ENCODE data around the gene PRKCE.

PRKCE gene

DNA sequence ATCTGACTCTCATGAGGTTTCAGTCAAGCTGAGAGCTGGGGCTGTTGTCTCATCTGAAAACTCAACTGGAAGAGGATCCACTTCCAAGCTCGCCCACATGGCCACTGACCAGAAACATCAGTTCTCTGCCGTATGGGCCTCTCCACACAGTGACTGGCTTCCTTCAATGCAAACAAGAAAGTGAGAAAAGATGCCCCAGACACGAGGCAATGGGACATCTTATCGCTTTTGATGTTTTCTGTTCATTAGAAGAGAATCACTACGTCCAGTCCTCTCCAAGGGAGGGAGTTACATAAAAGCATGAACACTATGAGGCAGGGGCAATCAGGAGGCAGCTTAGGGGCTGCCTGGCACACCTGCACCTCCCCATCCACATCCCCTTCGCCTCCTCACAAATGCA, 338.7 kb downstream of the PRKCE start:
- no peak overlapping the region for H3K27ac ChIP-seq
- no peak for DNase-seq (ENCODE audit: low read depth, low spot score)

DNA sequence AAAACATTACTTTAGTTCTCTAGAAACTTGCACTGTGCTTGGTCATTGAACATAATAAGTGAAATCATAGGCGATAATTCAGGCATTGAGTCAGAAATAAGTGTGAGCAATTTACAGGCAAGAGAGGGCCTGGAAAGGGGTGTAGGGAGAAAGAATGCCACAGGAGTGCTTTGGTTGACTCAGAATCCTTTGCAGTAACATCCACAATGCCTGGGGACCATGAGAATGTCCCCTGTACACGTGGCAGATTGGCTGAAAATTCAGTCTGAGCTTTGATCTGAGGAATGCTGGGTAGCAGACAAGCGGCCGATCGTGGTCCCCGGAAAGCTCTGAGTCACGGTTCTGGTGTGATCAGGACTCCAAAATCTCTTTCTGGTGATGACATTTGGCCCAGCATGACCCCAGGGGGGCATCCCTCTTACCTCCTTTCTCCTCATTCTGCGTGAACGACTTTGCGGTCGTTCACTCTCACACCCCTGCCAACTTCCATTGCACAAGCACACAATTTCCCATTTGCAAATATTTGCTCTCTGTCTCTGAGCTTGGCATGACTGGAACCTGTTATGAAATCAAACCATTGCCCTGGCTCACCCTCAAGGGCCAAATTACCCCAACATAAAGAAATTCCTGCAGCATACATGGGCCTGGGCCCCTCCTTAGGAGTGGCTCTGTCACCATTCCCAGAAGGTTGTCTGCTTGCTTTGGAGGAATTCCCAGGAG, 340.7 kb downstream of the PRKCE start:
- peak; percentile 29 for DNase-seq (ENCODE audit: low read depth, low spot score)
- peak overlapping the region; percentile 69 for H3K27ac ChIP-seq

DNA sequence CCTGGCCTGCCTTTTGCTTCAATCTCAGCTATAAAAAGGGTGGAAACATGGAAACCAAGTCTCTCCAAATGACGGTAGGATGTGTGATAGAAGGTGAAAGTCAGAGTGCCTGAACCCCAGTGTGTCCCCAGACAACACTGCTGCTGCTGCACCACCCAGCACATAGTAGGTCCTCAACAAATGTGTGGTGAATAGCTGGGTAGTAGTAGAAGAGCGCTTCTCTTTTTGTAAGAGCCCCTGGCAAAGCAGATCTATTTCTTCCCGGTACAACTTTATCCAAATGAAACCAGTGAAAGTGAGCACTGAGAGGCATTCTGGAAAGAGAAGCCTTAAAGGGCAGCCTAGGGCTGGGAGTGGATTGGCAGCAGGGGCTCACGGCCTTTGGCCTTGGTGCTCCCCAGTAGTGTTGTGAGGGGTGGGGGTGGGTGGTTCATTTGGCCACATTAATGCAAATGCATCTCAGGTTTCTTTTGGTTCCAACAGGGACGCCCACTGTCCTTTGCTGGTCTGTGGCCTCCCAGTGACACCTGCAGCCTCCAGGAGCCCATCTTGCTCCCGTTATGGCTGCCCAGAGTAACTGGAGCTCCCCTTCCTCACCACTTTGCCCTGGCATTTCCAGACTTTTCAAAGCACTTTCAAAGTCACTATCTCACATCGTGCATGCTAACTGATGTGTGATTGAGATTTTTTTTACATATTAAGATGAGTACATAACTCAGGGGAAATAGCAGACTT, 341.4 kb downstream of the PRKCE start:
- peak overlapping the region; percentile 69 for H3K27ac ChIP-seq
- no peak for DNase-seq (ENCODE audit: low read depth, low spot score)

DNA sequence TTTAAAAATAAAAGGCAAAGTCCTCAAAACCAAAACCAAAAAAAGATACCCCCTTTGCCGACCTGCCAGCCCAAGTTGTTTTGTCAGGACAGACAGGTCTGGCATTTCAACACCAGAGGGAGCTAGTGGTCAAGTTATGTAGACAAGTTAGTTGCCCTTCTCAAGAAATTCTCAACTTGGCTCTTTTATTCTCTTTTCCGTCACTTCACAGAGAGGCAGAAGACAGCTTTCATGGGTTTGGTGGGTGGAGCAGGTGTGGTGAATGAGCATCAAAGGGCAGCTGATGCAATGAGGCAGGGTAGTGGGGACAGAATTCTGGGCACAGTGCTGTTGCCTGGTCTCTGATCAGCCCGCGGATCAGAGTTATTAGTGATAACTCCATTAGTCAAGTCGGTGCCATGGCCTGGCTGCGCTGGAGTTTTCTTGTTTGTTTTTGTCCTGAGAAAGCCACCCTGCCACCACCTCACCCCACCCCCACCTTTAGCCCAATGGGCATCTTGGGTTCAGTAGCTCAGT, 342.1 kb downstream of the PRKCE start:
- DNase-seq (ENCODE audit: low read depth, low spot score): peak; percentile 18

DNA sequence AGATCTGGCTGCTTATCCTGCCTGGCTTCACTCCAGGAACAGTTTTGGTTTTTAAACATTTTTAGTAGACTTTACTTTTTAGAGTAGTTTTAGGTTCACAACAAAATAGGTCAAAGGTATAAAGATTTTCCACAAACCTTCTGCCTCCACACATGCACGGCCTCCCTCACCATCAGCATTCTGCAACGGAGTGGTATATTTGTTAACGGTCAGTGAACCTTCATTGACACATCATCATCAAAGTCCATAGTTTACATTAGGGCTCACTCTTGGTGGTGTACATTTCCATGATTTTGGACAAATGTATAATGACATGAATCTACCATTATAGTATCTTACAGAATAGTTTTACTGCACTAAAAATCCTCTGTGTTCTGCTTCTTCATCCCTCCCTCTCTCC, 342.6 kb downstream of the PRKCE start:
- no peak for DNase-seq (ENCODE audit: low read depth, low spot score)
- H3K27ac ChIP-seq: no peak overlapping the region

More for the DNA sequence above, 342.1 kb downstream of the PRKCE start:
- H3K27ac ChIP-seq: no peak overlapping the region

DNA sequence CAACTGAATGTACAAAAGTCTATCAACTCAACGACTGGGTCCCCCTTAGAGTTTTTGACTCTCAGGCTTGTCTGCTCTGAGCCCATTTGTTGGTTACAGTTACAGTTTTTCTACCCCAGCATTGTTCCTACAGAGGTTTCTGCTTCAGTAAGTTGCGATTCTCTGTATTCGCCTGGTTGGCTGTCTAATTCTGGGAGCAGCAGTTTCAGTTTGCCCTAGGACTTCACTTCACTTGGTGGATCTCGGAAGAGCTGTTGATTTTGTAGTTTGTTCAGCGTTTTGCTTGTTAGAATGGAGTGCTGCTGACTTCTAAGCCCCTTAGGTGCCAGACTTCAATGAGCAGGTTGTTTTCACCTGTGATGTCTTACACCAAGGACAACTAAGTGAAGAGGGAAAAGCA, 349.2 kb downstream of the PRKCE start:
- DNase-seq (ENCODE audit: low read depth, low spot score): no peak
- H3K27ac ChIP-seq: no peak overlapping the region

DNA sequence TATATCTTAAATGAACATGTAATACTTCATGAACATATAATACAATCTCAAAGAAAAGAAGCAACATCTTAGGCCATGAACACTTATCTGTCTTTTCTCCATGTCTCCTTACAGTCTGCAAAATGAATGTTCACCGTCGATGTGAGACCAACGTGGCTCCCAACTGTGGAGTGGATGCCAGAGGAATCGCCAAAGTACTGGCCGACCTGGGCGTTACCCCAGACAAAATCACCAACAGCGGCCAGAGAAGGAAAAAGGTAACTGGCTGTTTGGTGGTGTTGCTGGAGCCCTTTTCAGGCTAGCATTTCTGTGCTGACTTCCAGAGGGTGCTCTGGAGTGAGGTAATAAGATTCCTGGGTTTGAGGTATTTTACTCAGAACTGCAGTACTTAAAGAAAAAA, 349.8 kb downstream of the PRKCE start:
- no peak for DNase-seq (ENCODE audit: low read depth, low spot score)
- H3K27ac ChIP-seq: no peak overlapping the region

DNA sequence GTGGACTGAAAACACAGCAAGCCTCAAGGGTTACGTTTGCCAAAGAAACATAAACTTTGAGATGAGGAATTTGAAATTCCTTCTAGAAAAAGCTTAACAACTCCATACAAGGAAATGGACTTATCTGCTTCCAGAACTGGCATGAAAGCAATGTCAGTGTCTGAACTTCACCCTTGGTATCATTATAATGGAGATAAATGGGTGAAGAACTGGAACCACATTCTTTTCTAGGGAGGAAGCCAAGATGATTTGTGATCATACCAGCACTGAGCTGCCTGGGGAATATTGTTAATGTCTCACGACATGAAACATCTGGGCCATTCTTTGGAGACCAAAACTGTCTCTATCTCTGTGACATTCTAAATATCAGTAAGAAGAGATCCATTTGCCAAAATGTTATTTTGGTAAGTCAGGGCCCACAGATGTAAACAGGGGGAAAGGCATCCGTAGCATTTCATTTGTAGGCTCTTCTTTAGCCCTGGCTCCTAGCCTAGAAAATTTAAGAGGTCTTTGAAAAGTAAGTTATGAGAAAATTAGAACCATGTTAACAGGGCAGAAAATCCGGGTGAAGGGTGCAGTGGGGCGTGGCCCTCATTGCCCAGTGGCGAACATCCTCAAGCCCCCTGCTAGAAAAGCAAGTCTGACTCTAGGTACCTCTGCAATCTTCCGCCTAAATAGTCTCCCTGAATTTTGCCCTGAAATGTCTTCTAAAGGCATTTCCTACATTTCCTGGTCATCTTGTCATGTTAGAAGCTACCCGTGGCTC, 350.4 kb downstream of the PRKCE start:
- no peak for DNase-seq (ENCODE audit: low read depth, low spot score)
- no peak overlapping the region for H3K27ac ChIP-seq

DNA sequence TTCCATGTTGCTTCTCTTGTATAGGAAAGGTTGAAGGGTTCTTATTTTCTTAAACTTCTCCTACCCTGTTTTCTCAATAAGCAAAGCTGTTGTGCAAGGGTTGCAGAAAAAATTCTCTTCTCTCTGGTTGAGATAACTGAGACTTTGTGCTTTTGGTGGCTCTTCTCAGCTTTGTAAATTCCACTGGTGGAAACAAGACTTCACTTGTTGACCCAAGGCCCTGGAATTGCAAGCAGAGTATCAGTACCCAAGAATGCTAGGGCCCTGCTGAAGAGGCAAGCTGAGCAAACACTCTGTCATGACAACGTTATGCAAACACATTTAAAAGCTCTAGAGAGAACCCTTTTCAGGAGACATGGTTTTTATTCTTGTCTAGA, 351.0 kb downstream of the PRKCE start:
- H3K27ac ChIP-seq: no peak overlapping the region
- no peak for DNase-seq (ENCODE audit: low read depth, low spot score)

DNA sequence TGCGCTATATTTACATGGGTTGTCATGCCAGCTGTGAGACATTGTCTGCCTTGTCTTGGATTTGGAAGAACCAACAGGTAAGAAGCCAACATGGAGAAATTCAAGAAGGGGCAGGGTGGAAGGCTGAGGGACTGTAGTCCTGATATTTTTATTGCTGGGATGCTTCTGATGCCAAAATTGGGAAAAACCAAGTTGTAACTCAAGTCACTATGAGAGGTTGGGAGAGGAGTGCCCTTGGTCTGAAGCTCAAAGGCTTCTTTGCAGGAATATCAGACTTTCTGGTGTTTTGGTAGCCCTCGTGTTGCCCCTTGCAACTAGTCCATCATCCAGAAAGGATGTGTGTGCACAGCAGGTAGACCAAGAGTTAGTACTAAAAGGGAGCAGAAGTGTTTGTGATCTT, 351.5 kb downstream of the PRKCE start:
- no peak overlapping the region for H3K27ac ChIP-seq
- DNase-seq (ENCODE audit: low read depth, low spot score): no peak

DNA sequence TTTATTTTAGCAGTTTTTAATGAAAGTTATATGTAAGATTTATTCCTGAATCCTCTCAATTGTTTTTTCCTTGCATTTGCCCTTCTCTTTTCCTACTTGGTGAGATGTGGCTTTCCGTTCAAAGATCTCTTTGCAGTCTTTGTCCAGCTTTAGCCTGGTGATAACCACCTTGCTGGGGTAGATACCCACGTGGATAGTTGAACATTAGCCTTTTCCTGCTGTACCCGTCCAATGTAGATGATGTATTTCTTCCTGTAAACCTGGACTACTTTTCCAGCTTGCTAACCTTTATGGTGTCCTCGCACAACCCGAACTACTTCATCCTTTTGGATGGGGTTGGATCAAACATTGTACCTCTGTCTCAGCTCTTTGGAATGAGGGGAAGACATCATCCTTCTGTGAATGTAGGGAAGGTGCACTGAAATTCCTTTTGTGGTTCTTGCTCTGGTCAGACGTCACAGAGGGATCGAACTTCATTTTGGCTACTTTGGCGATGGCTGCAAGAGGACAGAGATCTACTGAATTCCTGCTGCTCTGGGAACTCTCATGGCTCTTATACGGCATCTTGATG, 352.5 kb downstream of the PRKCE start:
- no peak for DNase-seq (ENCODE audit: low read depth, low spot score)
- no peak overlapping the region for H3K27ac ChIP-seq

DNA sequence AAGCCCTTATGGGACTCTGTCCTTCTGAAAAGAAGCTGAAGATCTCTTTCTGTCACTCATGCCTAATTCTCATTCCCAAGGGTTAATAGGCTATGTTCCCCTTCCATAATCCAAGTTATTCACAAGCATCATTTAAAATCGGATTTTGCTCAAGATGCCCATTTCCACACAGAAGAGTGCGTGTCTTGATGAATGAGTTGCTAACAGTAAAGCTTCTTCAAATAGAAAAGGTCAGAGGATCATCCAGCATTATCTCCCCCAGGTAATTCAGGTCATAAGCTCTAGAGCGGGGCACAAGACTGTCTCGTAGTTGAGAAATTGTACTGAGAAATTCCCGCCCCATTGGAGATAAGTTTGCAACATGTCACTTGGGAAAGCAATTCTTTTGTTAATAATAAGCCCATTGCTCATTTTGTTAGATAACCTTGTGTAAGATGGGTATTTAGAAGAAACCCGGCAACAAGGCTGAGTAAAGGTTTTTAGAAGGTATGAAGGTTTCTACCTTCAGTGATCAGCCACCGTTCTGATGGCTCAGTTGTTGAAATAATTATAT, 355.1 kb downstream of the PRKCE start:
- H3K27ac ChIP-seq: no peak overlapping the region
- DNase-seq (ENCODE audit: low read depth, low spot score): no peak

DNA sequence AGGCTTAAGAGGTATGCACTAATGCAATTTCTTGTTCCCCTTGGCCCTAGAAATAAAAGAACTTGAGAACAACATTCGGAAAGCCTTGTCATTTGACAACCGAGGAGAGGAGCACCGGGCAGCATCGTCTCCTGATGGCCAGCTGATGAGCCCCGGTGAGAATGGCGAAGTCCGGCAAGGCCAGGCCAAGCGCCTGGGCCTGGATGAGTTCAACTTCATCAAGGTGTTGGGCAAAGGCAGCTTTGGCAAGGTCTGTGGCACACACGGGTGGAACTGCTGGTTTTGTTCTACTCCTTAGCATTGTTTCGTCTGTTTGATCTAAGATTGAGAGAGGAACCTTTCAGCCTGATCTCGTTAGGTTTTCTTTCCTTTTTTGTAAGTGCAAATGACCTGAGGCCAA, 355.9 kb downstream of the PRKCE start:
- H3K27ac ChIP-seq: no peak overlapping the region
- no peak for DNase-seq (ENCODE audit: low read depth, low spot score)

DNA sequence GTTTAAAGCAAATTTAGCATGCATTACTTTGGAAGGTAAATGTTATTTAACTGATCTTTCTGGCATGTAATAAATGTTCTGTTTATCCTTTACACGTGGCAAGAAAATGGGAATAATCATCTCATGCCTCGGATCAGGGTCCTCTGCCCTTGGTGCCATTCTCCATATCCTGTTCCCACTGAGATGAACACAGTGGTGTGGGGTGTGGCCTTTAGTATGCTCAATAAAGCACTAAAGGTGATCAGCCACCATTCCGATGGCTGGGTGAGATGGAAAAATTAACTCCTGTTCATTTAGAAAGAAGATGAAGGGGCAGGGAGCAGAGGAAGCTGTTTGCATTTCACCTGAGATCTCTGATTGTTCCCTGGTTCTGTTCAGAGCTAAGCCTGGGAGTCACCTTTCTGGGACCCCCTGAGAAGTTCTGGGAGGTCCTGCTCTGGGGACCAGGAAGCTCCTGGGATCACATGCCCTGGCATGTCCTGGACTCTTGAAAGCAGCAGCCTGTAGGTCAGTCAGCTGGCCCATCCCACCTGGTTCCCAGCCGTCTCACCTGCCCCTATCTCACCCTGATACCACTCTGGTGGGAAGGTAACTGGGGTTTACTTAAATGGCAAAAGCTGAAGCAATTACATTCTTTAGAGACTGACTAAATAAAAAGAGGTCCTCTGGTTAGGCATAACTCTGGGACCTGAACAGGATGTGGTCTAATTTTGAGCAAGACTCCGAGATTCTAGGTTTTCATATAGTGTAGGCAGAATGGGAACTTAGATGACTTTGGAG, 356.8 kb downstream of the PRKCE start:
- no peak for DNase-seq (ENCODE audit: low read depth, low spot score)

DNA sequence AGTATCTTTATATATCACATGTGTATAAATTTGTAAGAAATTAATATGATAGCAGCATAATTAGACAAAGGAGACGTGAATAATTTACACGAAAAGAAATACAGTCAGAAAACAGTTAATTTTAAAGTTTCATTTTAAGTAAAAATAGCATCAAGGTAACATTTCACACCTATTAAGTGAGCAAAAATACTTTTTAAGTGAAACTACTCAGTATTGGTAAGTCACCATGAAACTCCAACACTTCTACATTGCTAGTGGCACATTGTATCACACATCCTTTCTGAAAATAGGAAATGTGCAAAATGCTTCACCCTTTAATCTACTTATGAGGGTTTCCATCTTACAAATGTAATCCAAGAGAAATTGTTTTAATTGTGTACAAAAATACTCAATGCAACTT, 357.8 kb downstream of the PRKCE start:
- H3K27ac ChIP-seq: no peak overlapping the region

More for the DNA sequence above, 356.8 kb downstream of the PRKCE start:
- H3K27ac ChIP-seq: no peak overlapping the region

DNA sequence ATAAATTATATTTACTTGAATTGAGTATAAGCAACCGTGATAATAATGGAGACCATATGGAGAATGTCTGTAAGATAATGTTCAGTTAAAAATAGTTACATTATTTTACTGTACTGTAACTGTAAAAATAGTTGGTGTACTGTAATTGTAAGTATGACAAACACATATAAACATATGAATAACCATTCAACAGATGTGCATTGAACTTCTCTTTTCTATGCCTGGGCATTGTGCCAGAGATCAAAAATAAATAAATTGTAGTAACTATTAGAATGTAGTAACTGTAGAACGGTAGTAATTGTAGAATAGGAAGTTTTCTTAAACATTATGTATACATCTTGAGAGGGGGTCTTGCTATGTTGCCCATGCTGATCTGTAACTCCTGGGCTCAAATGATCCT, 358.3 kb downstream of the PRKCE start:
- no peak for DNase-seq (ENCODE audit: low read depth, low spot score)
- H3K27ac ChIP-seq: no peak overlapping the region

More for the DNA sequence above, 357.8 kb downstream of the PRKCE start:
- no peak for DNase-seq (ENCODE audit: low read depth, low spot score)

DNA sequence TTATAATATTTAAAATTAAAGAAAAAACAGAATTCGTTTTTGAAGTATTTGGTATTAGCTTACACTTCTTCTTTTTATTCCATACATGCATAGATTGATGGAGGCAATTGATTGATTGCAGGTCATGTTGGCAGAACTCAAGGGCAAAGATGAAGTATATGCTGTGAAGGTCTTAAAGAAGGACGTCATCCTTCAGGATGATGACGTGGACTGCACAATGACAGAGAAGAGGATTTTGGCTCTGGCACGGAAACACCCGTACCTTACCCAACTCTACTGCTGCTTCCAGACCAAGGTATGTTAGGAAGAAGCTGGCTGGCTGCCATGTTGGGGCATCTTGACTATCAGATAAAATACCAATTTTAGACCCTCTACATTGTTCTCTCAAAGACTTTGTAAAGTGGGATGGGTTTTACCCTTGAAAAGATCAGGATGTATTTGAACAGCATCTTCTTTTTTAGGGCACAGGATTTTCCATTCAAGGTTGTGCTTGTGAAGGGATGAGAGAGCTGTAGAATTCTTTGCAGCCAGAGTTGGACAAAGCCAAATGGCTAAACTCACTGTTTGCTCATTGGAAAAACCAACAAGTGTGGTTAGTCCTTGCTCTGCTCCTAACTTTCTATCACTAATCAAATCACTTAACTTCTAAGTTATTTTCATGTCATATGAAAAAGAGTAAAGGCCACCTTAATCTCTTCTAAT, 358.9 kb downstream of the PRKCE start:
- no peak overlapping the region for H3K27ac ChIP-seq
- no peak for DNase-seq (ENCODE audit: low read depth, low spot score)

DNA sequence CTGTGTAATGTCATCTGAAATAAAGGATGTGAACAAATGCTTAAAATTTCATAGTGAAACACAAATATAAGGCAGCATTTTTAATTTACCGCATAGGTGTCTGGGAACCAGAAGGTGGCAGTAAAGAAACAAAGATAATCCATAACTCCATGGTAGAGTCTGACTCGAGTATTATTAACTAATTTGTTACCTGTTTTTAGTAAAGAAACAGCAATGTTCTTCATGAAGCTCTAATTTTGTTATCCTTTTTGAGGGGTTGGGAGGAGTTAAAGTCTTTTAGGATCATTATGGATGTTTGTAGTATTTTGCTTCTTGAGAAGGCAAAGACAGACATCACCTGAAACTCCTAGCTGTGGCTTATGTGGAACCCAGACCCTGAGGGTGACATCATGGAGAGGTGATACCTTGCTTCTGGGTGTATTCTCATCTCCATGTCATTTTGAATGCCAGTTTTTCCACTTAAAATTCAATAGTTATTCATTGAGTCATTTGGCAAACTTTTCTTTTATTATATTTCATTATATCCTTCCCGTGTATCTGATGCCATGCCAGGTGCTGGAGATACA, 359.5 kb downstream of the PRKCE start:
- H3K27ac ChIP-seq: peak overlapping the region; percentile 10
- no peak for DNase-seq (ENCODE audit: low read depth, low spot score)
